GM03348 (cell line): ENCODE results near the gene SLIT2.

Experiments used
- DNase-seq: peaks from one replicate; pipeline ENCODE4 v3.0.0; 2012; ENCODE audit warnings: low spot score

The SLIT2 gene

GRCh38 chr4:20264688-20265087, 13.0 kb downstream of the SLIT2 start:
- no peak for DNase-seq

GRCh38 chr4:20265726-20266125, 14.0 kb downstream of the SLIT2 start:
- no peak for DNase-seq

- DNase-seq: no peak
These were observed 14.7 kb downstream of the SLIT2 start for GRCh38 chr4:20266215-20267082.

GRCh38 chr4:20268028-20268427, 16.3 kb downstream of the SLIT2 start:
- no peak for DNase-seq

GRCh38 chr4:20269320-20269719, 17.6 kb downstream of the SLIT2 start:
- no peak for DNase-seq

GRCh38 chr4:20271950-20272349, 20.2 kb downstream of the SLIT2 start:
- no peak for DNase-seq

- peak; percentile 19 for DNase-seq
These were observed 20.7 kb downstream of the SLIT2 start for GRCh38 chr4:20272411-20272872.

GRCh38 chr4:20273793-20274192, 22.1 kb downstream of the SLIT2 start:
- no peak for DNase-seq

- DNase-seq: no peak
These were observed 25.1 kb downstream of the SLIT2 start for GRCh38 chr4:20276848-20277247.

- DNase-seq: no peak
These were observed 26.5 kb downstream of the SLIT2 start for GRCh38 chr4:20278195-20278594.

- no peak for DNase-seq
These were observed 27.7 kb downstream of the SLIT2 start for GRCh38 chr4:20279381-20279780.

GRCh38 chr4:20281453-20281852, 29.7 kb downstream of the SLIT2 start:
- no peak for DNase-seq

- DNase-seq: no peak
These were observed 31.3 kb downstream of the SLIT2 start for GRCh38 chr4:20283039-20283438.

- DNase-seq: no peak
These were observed 33.3 kb downstream of the SLIT2 start for GRCh38 chr4:20284990-20285389.

GRCh38 chr4:20287246-20287645, 35.5 kb downstream of the SLIT2 start:
- no peak for DNase-seq

- peak; percentile 13 for DNase-seq
These were observed 36.4 kb downstream of the SLIT2 start for GRCh38 chr4:20288047-20288650.

GRCh38 chr4:20288846-20289512, 37.3 kb downstream of the SLIT2 start:
- peak; percentile 52 for DNase-seq

- DNase-seq: no peak
These were observed 38.1 kb downstream of the SLIT2 start for GRCh38 chr4:20289782-20290181.

GRCh38 chr4:20292739-20293138, 41.0 kb downstream of the SLIT2 start:
- DNase-seq: no peak

GRCh38 chr4:20297261-20297660, 45.6 kb downstream of the SLIT2 start:
- peak; percentile 48 for DNase-seq

- DNase-seq: no peak
These were observed 46.1 kb downstream of the SLIT2 start for GRCh38 chr4:20297783-20298182.

- no peak for DNase-seq
These were observed 46.8 kb downstream of the SLIT2 start for GRCh38 chr4:20298455-20298854.

- DNase-seq: no peak
These were observed 47.3 kb downstream of the SLIT2 start for GRCh38 chr4:20298986-20299385.
